Measurements from ENCODE around the gene CLEC18C. TPM values are rescaled to one million over a fixed set of nuclear protein-coding genes. Genes with fewer than 3 reads are reported as not detected.
"Not testable (repeated sequence)": the region's sequence is repeated elsewhere in the genome, so short reads cannot be mapped to it uniquely, and the experiment has no call there.

The CLEC18C gene
- total RNA-seq, 1 donor = 0.43 TPM

GRCh38 chr16:70222574-70222973 is 49.0 kb downstream of the CLEC18C start:
- not testable (repeated sequence) for H3K4me3 ChIP-seq (ENCODE audit: low read depth, low read length); DNase-seq (ENCODE audit: low read depth)

GRCh38 chr16:70223216-70223615 is 49.6 kb downstream of the CLEC18C start:
- H3K4me3 ChIP-seq (ENCODE audit: low read depth, low read length); DNase-seq (ENCODE audit: low read depth): not testable (repeated sequence)

- H3K4me3 ChIP-seq (ENCODE audit: low read depth, low read length); DNase-seq (ENCODE audit: low read depth): not testable (repeated sequence)
Measured at GRCh38 chr16:70223971-70224513, 50.5 kb downstream of the CLEC18C start.

- H3K4me3 ChIP-seq (ENCODE audit: low read depth, low read length); DNase-seq (ENCODE audit: low read depth): not testable (repeated sequence)
Measured at GRCh38 chr16:70224645-70225044, 51.1 kb downstream of the CLEC18C start.

DNA sequence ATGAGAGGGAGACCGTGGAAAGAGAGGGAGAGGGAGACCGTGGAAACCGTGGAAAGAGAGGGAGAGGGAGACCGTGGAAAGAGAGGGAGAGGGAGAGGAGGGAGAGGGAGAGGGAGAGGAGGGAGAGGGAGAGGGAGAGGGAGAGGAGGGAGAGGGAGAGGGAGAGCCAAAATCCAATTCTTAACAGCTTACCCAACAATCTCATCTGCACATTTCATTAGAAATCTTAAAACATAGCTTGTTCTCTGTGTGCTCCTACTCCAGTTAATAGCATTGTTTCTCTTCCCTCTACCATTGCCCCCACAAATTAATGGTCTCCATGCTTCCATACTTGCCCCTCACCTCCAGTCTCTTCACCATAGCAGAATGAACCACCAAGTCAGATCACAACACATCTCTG is 51.8 kb downstream of the CLEC18C start:
- DNase-seq (ENCODE audit: low read depth); H3K4me3 ChIP-seq (ENCODE audit: low read depth, low read length): not testable (repeated sequence)

GRCh38 chr16:70226024-70226423 is 52.4 kb downstream of the CLEC18C start:
- not testable (repeated sequence) for DNase-seq (ENCODE audit: low read depth)

DNA sequence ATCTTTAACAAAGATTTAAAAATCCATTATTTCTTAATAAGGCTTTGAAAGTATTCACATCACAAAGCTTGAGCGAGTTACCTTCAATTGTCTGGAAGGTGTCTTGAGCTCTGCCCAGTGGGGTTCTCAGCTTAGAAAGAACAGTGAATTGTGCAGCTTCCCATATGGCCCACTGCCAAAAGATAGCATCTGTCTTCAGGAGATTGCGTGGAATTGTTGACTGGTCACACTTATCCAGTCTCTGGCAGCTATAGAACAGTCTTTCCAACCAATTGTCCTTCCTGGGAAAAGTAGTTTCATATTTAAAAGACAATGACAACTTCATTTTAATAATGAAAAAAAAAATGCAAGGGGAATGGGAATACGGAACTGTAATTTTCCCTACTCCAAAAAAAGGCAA is 58.2 kb downstream of the CLEC18C start:
- not testable (repeated sequence) for DNase-seq (ENCODE audit: low read depth); H3K4me3 ChIP-seq (ENCODE audit: low read depth, low read length)

More at GRCh38 chr16:70226024-70226423, 52.4 kb downstream of the CLEC18C start:
- not testable (repeated sequence) for H3K4me3 ChIP-seq (ENCODE audit: low read depth, low read length)

Small RNA genes lying within 50 kb of the gene (small RNA-seq; reads per million reads assigned to genes)
- not detected for gene AC009060.2

Other genes starting within 250 kb of the CLEC18C start
- 0.32 and 0.86 TPM in 2 replicates for gene CLEC18A, start 222.5 kb upstream of the CLEC18C start, total RNA-seq
- gene PDPR, start 59.5 kb upstream of the CLEC18C start, total RNA-seq = 24.5 and 31.1 TPM in 2 replicates
- gene EXOSC6, start 78.2 kb downstream of the CLEC18C start, total RNA-seq = 32.0 and 32.9 TPM in 2 replicates
- gene AARS1, start 115.7 kb downstream of the CLEC18C start, total RNA-seq = 113 and 164 TPM in 2 replicates
- 23.7 and 29.0 TPM in 2 replicates for gene DDX19B, start 125.4 kb downstream of the CLEC18C start, total RNA-seq
- 41.6 and 49.7 TPM in 2 replicates for gene DDX19A, start 173.1 kb downstream of the CLEC18C start, total RNA-seq